Stimulated activated CD8-positive, alpha-beta memory T cell treated with anti-CD3 and anti-CD28 coated beads, Interleukin-2, amount 100 ng/mL, for 48 hours (primary cell): ENCODE data around the gene TTYH2.

Experiments used
- DNase-seq, 2 donors: peaks; one replicate each; pipeline ENCODE4 v3.0.0-alpha.2; 2020; ENCODE audit warnings: low read depth in 2 of 2

TTYH2 gene

GRCh38 chr17:74214484-74215341 is 1.3 kb downstream of the TTYH2 start:
- DNase-seq: no peak

- no peak for DNase-seq
Observed at GRCh38 chr17:74215342-74215727, 2.0 kb downstream of the TTYH2 start.

GRCh38 chr17:74216505-74216904 is 3.1 kb downstream of the TTYH2 start:
- no peak for DNase-seq

GRCh38 chr17:74217037-74217730 is 3.8 kb downstream of the TTYH2 start:
- DNase-seq: no peak

- no peak for DNase-seq
Observed at GRCh38 chr17:74217888-74218287, 4.5 kb downstream of the TTYH2 start.

GRCh38 chr17:74218436-74218835 is 5.1 kb downstream of the TTYH2 start:
- no peak for DNase-seq

- DNase-seq: no peak
Observed at GRCh38 chr17:74219576-74220133, 6.3 kb downstream of the TTYH2 start.

- no peak for DNase-seq
Observed at GRCh38 chr17:74220219-74220618, 6.8 kb downstream of the TTYH2 start.

- DNase-seq: no peak
Observed at GRCh38 chr17:74220946-74221818, 7.8 kb downstream of the TTYH2 start.

GRCh38 chr17:74222399-74222798 is 9.0 kb downstream of the TTYH2 start:
- no peak for DNase-seq

GRCh38 chr17:74223901-74224300 is 10.5 kb downstream of the TTYH2 start:
- DNase-seq: no peak

- no peak for DNase-seq
Observed at GRCh38 chr17:74224959-74225725, 11.8 kb downstream of the TTYH2 start.

- no peak for DNase-seq
Observed at GRCh38 chr17:74226252-74226651, 12.9 kb downstream of the TTYH2 start.

- DNase-seq: no peak
Observed at GRCh38 chr17:74227271-74228080, 14.1 kb downstream of the TTYH2 start.

GRCh38 chr17:74228306-74228978 is 15.1 kb downstream of the TTYH2 start:
- DNase-seq: no peak

GRCh38 chr17:74230896-74231295 is 17.5 kb downstream of the TTYH2 start:
- DNase-seq: no peak

GRCh38 chr17:74231928-74232907 is 18.8 kb downstream of the TTYH2 start:
- DNase-seq: no peak

- no peak for DNase-seq
Observed at GRCh38 chr17:74233937-74234336, 20.6 kb downstream of the TTYH2 start.
